Immature natural killer cell (primary cell): ENCODE results near the gene TM7SF2. TPM values are rescaled to one million over a fixed set of nuclear protein-coding genes. Genes with fewer than 3 reads are reported as not detected.

ENCODE experiments used
- DNase-seq, 3 donors: peaks; one replicate each; pipeline ENCODE4 v3.0.0; 2022; ENCODE audit warnings: mixed read lengths in 1 of 3
- H3K27ac Mint-ChIP-seq, 6 donors: one replicate each; pipeline ENCODE4 v1.8.0; 2020; ENCODE audit warnings: mixed read lengths in 6 of 6, mild to moderate bottlenecking in 5 of 6, inconsistent platforms in 4 of 6, moderate library complexity in 3 of 6
- H3K27me3 Mint-ChIP-seq, 3 donors: one replicate each; pipeline ENCODE4 v1.8.0; 2020 to 2021; ENCODE audit warnings: low read depth in 3 of 3, mild to moderate bottlenecking in 3 of 3, mixed read lengths in 3 of 3, moderate library complexity in 3 of 3, inconsistent platforms in 1 of 3
- H3K36me3 Mint-ChIP-seq, 3 donors: one replicate each; pipeline ENCODE4 v1.8.0; 2020; ENCODE audit warnings: mixed read lengths in 3 of 3, inconsistent platforms in 2 of 3, mild to moderate bottlenecking in 2 of 3
- H3K4me1 Mint-ChIP-seq, 2 donors: one replicate each; pipeline ENCODE4 v1.8.0; 2020; ENCODE audit warnings: inconsistent platforms in 2 of 2, mild to moderate bottlenecking in 2 of 2, mixed read lengths in 2 of 2, moderate library complexity in 1 of 2
- H3K4me3 Mint-ChIP-seq, 5 donors: one replicate each; pipeline ENCODE4 v1.8.0; 2020; ENCODE audit warnings: mild to moderate bottlenecking in 5 of 5, mixed read lengths in 5 of 5, inconsistent platforms in 3 of 5, moderate library complexity in 3 of 5
- H3K9me3 Mint-ChIP-seq, 6 donors: one replicate each; pipeline ENCODE4 v1.8.0; 2020; ENCODE audit warnings: mild to moderate bottlenecking in 6 of 6, mixed read lengths in 6 of 6, inconsistent platforms in 4 of 6, moderate library complexity in 3 of 6
- polyA plus RNA-seq, 3 donors: library from polyadenylated mRNA; unstranded; fragments of 300-500 nt; fragmentation: Illumina TruSeq; gene quantifications; one replicate each; pipeline ENCODE4 v1.2.3, GENCODE V29; 2021

TM7SF2 gene
- 10 to 100 TPM; 12.8 to 16.8 (median 15.4) TPM for polyA plus RNA-seq

DNA sequence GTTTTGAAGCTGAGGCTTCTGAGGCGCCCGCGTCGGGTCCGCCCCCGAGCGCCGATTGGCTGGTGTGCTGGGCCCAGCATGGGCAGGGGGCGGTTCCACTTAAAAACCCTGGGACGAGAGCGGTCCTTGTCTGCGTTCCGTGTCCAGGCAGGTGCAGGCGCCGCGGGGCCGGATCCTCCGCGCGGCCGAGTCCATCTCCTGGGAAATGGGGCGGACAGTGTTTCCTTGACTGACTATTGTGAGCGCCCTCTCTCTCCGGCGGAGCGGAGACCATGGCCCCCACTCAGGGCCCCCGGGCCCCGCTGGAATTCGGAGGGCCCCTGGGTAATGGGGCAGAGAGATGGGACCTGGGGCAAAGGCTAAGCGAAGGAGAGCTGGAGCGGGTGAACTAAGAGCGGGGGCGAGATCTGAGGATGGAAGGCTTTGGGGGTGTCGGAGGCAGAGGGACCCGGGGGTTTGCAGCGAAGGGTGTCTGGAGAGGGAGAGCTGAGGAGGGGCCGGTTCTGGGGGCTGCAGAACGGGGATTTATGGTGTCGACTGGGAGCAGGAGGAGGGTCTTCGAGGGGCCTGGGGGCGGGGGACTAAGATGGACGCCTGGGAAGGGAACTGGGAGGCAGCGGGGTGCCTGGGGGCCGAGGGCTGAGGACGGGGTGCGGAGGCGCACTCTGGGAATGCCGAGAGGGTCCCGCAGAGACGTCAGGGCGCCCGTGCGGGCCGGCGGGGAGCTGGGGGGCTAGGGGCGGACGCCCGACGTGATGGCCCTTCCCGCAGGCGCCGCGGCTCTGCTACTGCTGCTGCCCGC lies at the start of gene TM7SF2:
TSS of gene TM7SF2 (plus strand) at position 129 of the 802 bp plus-strand sequence. CDS start at position 273, 144 bp downstream.
- H3K4me3 Mint-ChIP-seq, result peak within 1 kb of the TSS; percentile 86 to 88 (median 86)
- H3K9me3 Mint-ChIP-seq, result no peaks in the 10 kb centered on the region
- peaks cover 7 to 15% (median 11%) of the 10 kb centered on the region in 3 donors for H3K27me3 Mint-ChIP-seq
- peaks cover 34 to 47% of the 10 kb centered on the region in 2 donors for H3K4me1 Mint-ChIP-seq
- peak; percentile 90 to 93 (median 91) for DNase-seq
- peaks cover 0 to 3% (median 0%) of the 10 kb centered on the region in 3 donors for H3K36me3 Mint-ChIP-seq
- H3K27ac Mint-ChIP-seq, result peak within 1 kb of the TSS; percentile 59 to 89 (median 82)

GRCh38 chr11:65063532-65063931 lies 48.1 kb upstream of the TM7SF2 start:
- Mint-ChIP-seq H3K4me3 (no peak overlapping the region), H3K9me3 (no peaks in the 10 kb centered on the region), H3K36me3 (no peaks in the 10 kb centered on the region), H3K4me1 (no peaks in the 10 kb centered on the region), H3K27me3 (peaks cover 0 to 2% (median 1%) of the 10 kb centered on the region in 3 donors), H3K27ac (no peak overlapping the region)
- DNase-seq, result no peak

- H3K36me3 Mint-ChIP-seq, result no peaks in the 10 kb centered on the region
- H3K9me3 Mint-ChIP-seq, result no peaks in the 10 kb centered on the region
- peaks cover 0 to 2% (median 1%) of the 10 kb centered on the region in 3 donors for H3K27me3 Mint-ChIP-seq
- DNase-seq, result no peak
- no peak overlapping the region for H3K27ac Mint-ChIP-seq
- H3K4me3 Mint-ChIP-seq, result no peak overlapping the region
- H3K4me1 Mint-ChIP-seq, result no peaks in the 10 kb centered on the region
Observed at GRCh38 chr11:65064847-65065240, 46.8 kb upstream of the TM7SF2 start.

DNA sequence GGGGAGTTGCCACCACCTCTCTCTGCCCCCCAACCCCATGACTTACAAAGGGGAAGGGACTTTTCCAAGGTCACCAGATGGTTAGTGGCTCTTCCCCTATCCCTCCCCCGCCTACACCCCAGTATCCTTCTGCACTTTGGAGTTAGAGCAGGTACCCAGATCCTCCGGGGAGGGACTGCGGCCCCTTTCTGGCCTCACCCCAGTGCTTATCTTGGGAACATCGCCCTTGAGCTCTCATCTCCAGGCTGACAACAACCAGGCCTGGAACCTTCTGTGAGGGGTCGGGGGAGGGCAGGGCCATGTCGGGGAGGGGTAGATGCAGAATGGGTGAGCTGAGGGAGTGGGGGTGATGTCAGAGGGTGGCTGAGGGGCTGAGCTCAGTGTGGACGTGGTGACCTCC lies 45.8 kb upstream of the TM7SF2 start:
- Mint-ChIP-seq H3K36me3 (no peaks in the 10 kb centered on the region), H3K27ac (no peak overlapping the region), H3K4me1 (no peaks in the 10 kb centered on the region), H3K4me3 (no peak overlapping the region), H3K9me3 (no peaks in the 10 kb centered on the region), H3K27me3 (peaks cover 0 to 2% (median 1%) of the 10 kb centered on the region in 3 donors)
- no peak for DNase-seq

GRCh38 chr11:65066315-65066714 lies 45.4 kb upstream of the TM7SF2 start:
- Mint-ChIP-seq H3K4me1 (no peaks in the 10 kb centered on the region), H3K27me3 (peaks cover 0 to 2% (median 0%) of the 10 kb centered on the region in 3 donors), H3K27ac (no peak overlapping the region), H3K36me3 (no peaks in the 10 kb centered on the region), H3K4me3 (no peak overlapping the region), H3K9me3 (no peaks in the 10 kb centered on the region)
- DNase-seq, result no peak

DNA sequence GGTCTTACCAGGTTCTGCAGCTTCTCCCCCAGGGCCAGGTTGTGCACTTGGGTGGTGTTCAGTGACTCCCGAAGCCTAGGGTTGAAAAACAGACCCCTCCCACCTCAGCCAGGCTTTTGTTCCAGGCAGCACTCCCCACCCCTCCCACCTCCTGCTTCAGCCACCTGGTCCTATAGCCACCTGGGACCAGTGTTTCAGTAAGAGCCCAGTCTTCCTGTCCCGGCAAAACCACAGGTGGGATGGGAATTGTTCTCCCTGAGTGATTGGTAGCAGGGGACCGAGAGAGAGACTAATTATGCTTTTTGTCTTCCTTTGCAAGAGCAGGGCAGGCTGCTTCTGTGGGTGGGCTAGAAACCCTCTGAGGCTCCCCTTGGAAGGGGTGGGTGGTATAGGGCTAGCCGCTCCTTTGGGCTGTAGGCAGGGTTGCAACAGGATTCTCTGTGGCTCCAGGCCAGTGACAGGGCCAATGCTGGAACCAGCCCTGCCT lies 44.8 kb upstream of the TM7SF2 start:
- H3K4me1 Mint-ChIP-seq, result no peaks in the 10 kb centered on the region
- no peak overlapping the region for H3K27ac Mint-ChIP-seq
- H3K27me3 Mint-ChIP-seq, result peaks cover 0 to 2% (median 0%) of the 10 kb centered on the region in 3 donors
- no peaks in the 10 kb centered on the region for H3K9me3 Mint-ChIP-seq
- H3K4me3 Mint-ChIP-seq, result no peak overlapping the region
- no peak for DNase-seq
- H3K36me3 Mint-ChIP-seq, result no peaks in the 10 kb centered on the region

DNA sequence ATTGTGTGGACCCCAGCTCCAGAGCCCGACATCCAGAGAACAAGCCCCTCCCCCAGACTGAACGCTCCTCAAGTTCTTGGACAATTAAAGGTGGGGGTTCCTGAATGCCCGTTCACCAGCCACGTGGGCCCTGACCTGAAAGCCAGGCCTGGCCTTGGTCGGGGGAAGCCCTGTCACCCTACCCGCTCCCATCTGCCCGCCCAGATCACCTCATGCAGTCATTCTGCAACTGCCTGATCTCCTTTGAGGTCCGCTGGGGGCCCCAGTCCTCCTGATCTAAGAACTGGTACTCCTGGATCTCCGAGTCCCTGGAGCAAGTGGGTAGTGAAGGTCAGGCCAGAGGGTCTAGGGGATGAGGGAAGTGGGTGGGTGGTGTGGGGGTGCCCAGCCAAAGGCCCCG lies 44.2 kb upstream of the TM7SF2 start:
- no peak for DNase-seq
- H3K4me3 Mint-ChIP-seq, result no peak overlapping the region
- no peaks in the 10 kb centered on the region for H3K36me3 Mint-ChIP-seq
- H3K9me3 Mint-ChIP-seq, result no peaks in the 10 kb centered on the region
- H3K27me3 Mint-ChIP-seq, result peaks cover 0 to 2% (median 0%) of the 10 kb centered on the region in 3 donors
- no peak overlapping the region for H3K27ac Mint-ChIP-seq
- H3K4me1 Mint-ChIP-seq, result no peaks in the 10 kb centered on the region

- no peaks in the 10 kb centered on the region for H3K27me3 Mint-ChIP-seq
- H3K4me3 Mint-ChIP-seq, result no peak overlapping the region
- no peaks in the 10 kb centered on the region for H3K36me3 Mint-ChIP-seq
- H3K27ac Mint-ChIP-seq, result no peak overlapping the region
- H3K4me1 Mint-ChIP-seq, result no peaks in the 10 kb centered on the region
- no peaks in the 10 kb centered on the region for H3K9me3 Mint-ChIP-seq
- no peak for DNase-seq
Observed at GRCh38 chr11:65069217-65069616, 42.5 kb upstream of the TM7SF2 start.

GRCh38 chr11:65071907-65072630 lies 39.6 kb upstream of the TM7SF2 start:
- Mint-ChIP-seq H3K9me3 (no peaks in the 10 kb centered on the region), H3K4me1 (no peaks in the 10 kb centered on the region), H3K36me3 (no peaks in the 10 kb centered on the region), H3K27me3 (peaks cover 0 to 2% (median 0%) of the 10 kb centered on the region in 3 donors), H3K4me3 (no peak overlapping the region), H3K27ac (no peak overlapping the region)
- no peak for DNase-seq

DNA sequence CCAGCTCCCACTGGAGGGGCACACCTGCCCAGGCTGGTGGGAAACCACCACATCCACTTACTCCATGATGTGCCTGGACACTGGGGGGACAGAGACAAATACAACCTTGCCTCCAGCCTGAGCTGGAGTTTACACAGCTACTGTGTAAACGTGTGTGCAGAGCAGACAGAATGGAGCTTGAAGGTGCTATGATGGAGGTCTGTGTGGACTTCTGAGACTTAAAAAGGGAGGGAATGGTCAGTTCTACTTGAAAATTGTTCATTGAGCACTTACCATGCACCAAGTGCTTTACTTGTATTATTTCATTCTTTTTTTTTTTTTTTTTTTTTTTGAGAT lies 39.1 kb upstream of the TM7SF2 start:
- H3K27me3 Mint-ChIP-seq, result peaks cover 0 to 5% (median under 1%) of the 10 kb centered on the region in 3 donors
- no peak overlapping the region for H3K27ac Mint-ChIP-seq
- no peaks in the 10 kb centered on the region for H3K4me1 Mint-ChIP-seq
- H3K9me3 Mint-ChIP-seq, result no peaks in the 10 kb centered on the region
- no peaks in the 10 kb centered on the region for H3K36me3 Mint-ChIP-seq
- DNase-seq, result no peak
- no peak overlapping the region for H3K4me3 Mint-ChIP-seq

DNA sequence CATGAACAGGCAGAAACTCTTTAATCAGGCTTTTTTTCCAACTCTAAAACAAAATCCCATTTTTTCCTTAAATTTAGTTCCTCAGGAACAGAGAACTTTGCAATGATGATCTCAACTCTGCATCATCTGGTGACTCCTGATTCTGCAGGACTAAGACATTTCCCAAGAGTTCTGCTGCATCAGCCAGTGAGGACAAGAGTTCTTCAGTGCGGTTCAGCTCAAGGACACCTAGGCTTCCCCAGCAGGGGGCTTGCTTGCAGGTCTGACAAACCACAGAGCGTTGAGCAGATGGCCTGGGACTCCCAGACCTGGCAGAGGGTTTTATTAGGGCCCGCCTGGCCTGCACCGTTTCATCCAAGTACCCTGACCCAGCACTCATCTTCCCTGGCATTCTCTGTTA lies 34.2 kb upstream of the TM7SF2 start:
- Mint-ChIP-seq H3K27me3 (peaks cover 0 to 7% (median 3%) of the 10 kb centered on the region in 3 donors), H3K27ac (no peak overlapping the region), H3K36me3 (no peaks in the 10 kb centered on the region), H3K9me3 (no peaks in the 10 kb centered on the region), H3K4me1 (peaks cover 0 to 2% of the 10 kb centered on the region in 2 donors), H3K4me3 (no peak overlapping the region)
- DNase-seq, result no peak

- Mint-ChIP-seq H3K4me1 (peaks cover 5 to 6% of the 10 kb centered on the region in 2 donors), H3K27me3 (peaks cover 0 to 7% (median 5%) of the 10 kb centered on the region in 3 donors), H3K36me3 (no peaks in the 10 kb centered on the region), H3K4me3 (no peak overlapping the region), H3K9me3 (no peaks in the 10 kb centered on the region), H3K27ac (peak overlapping the region in 4 of 6 donors; percentile 12 to 69 (median 58))
- DNase-seq, result peak; percentile 20 to 36 (median 30)
Observed at GRCh38 chr11:65078151-65078550, 33.5 kb upstream of the TM7SF2 start.

DNA sequence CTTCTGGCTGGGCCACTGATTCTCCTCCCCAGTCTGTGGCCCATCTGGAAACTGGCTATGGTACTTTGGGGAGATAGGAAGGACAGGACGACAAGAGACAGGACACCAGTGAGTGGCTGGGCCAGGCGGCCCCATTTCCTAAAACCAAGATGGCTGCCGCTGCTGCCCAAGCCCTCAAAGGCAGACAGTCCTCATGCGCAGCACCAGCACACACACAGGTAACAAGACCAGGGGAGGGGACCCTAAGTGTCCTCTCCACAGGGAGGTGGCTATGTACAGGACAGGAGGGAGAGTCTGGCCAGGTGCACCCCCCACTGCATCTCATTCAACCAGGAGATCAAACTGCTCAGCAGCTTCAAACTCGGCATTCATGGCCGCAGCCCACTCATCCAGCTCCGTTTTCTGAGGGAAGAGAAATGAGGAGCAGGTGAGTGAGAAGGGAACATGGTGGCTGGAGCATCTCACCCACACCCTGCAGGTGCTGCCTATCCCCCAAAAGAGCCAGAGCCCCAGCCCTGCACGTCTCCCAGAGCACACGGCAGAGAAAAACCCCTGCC lies 32.8 kb upstream of the TM7SF2 start:
- no peak for DNase-seq
- Mint-ChIP-seq H3K4me3 (no peak overlapping the region), H3K27me3 (peaks cover 7 to 13% (median 10%) of the 10 kb centered on the region in 3 donors), H3K27ac (peak overlapping the region in 1 of 6 donors; percentile 56), H3K36me3 (no peaks in the 10 kb centered on the region), H3K9me3 (no peaks in the 10 kb centered on the region), H3K4me1 (peaks cover 11 to 13% of the 10 kb centered on the region in 2 donors)
